CD4-positive, alpha-beta memory T cell (primary cell): ENCODE results near the gene CARD9. TPM values are rescaled to one million over a fixed set of nuclear protein-coding genes. Genes with fewer than 3 reads are reported as not detected.
A peak's percentile ranks its signal among the peaks of the same experiment; 100 is the strongest.

ENCODE experiments used
- CTCF ChIA-PET: fragments of 350-600 bp; sonication (Branson Sonifier 250); formaldehyde crosslinking; loops from one replicate; lab custom pipeline; 2021; ENCODE audit warnings: inconsistent platforms; ENCODE audit not compliant: partially characterized antibody; lab: Charles Lee
- POLR2A ChIA-PET: fragments of 350-600 bp; sonication (Branson Sonifier 250); formaldehyde crosslinking; loops from one replicate; lab custom pipeline; 2021; ENCODE audit not compliant: partially characterized antibody; lab: Charles Lee
- DNase-seq, 5 donors: peaks; one replicate each; pipeline versions ENCODE4 v3.0.0 to v3.0.0-alpha.2; 2020 to 2022; ENCODE audit warnings: mixed read lengths in 1 of 5
- H3K27ac ChIP-seq: one replicate; pipeline ENCODE4 v1.7.0; 2013; ENCODE audit warnings: low read depth, low read length
- H3K27me3 ChIP-seq: 2 replicates; pipeline ENCODE4 v1.7.0; 2013; ENCODE audit warnings: mild to moderate bottlenecking, low read length, moderate library complexity; ENCODE audit not compliant: insufficient read depth
- H3K36me3 ChIP-seq: 2 replicates; pipeline ENCODE4 v1.7.0; 2013; ENCODE audit warnings: mild to moderate bottlenecking, low read length, moderate library complexity; ENCODE audit not compliant: insufficient read depth
- H3K4me1 ChIP-seq: 2 replicates; pipeline ENCODE4 v1.7.0; 2013; ENCODE audit warnings: mild to moderate bottlenecking, low read length, moderate library complexity; ENCODE audit not compliant: insufficient read depth
- H3K4me3 ChIP-seq, 2 donors: one replicate each; pipeline ENCODE4 v1.7.0; 2013; ENCODE audit warnings: low read length in 2 of 2, mild to moderate bottlenecking in 1 of 2
- H3K9me3 ChIP-seq, 2 donors: one replicate each; pipeline ENCODE4 v1.7.0; 2013; ENCODE audit warnings: low read length in 2 of 2, control low read depth in 1 of 2; ENCODE audit not compliant: control insufficient read depth in 1 of 2
- H3K27ac Mint-ChIP-seq, 7 donors: one replicate each; pipeline ENCODE4 v1.8.0; 2020 to 2021; ENCODE audit warnings: mixed read lengths in 7 of 7, mild to moderate bottlenecking in 6 of 7, inconsistent platforms in 3 of 7, moderate library complexity in 3 of 7
- H3K27me3 Mint-ChIP-seq, 2 donors: one replicate each; pipeline ENCODE4 v1.8.0; 2020 to 2021; ENCODE audit warnings: mixed read lengths in 2 of 2
- H3K36me3 Mint-ChIP-seq, 2 donors: one replicate each; pipeline ENCODE4 v1.8.0; 2020 to 2021; ENCODE audit warnings: mixed read lengths in 2 of 2, inconsistent platforms in 1 of 2, mild to moderate bottlenecking in 1 of 2
- H3K4me1 Mint-ChIP-seq, 4 donors: one replicate each; pipeline ENCODE4 v1.8.0; 2020 to 2021; ENCODE audit warnings: mixed read lengths in 4 of 4, mild to moderate bottlenecking in 1 of 4
- H3K4me3 Mint-ChIP-seq, 8 donors: one replicate each; pipeline ENCODE4 v1.8.0; 2020 to 2021; ENCODE audit warnings: mixed read lengths in 8 of 8, mild to moderate bottlenecking in 7 of 8, moderate library complexity in 6 of 8, inconsistent platforms in 3 of 8
- H3K9me3 Mint-ChIP-seq, 8 donors: one replicate each; pipeline ENCODE4 v1.8.0; 2020 to 2021; ENCODE audit warnings: mixed read lengths in 8 of 8, mild to moderate bottlenecking in 5 of 8, inconsistent platforms in 3 of 8, moderate library complexity in 1 of 8
- intact Hi-C: fragments of 100-400 bp; cut with micrococcal nuclease; formaldehyde crosslinking; loops from one replicate; pipeline ENCODE4 v1.15.1; 2023
- polyA plus RNA-seq, 2 donors: library from polyadenylated mRNA; unstranded; fragments of 300-500 nt; fragmentation: Illumina TruSeq; gene quantifications; one replicate each; pipeline ENCODE4 v1.2.3, GENCODE V29; 2021
- total RNA-seq, 2 experiments: library from RNA; stranded (reverse); gene quantifications; one replicate each; pipeline ENCODE4 v1.2.3, GENCODE V29; 2021

Gene CARD9
- total and polyA plus RNA-seq, 4 experiments from 2014 or later, result 0.41 to 1.2 (median 0.70) TPM; not detected in 1

DNA sequence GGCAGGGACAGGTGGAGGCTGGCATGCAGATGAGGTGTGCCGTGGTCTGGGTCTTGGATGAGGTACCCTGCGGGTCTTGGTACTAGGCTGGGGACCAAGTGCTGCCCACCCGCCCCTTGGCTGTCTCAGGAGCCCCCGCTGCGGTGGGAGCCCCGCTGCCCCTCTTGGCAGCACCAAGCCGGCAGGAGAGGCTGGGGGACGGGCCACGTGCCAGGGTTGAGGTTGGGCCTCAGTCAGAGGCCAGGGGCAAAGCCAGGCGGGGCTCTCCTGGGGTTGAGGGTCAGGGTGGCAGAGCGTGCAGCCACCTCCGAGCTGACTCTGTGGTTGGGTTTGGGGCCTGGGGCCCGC lies 2.0 kb downstream of the CARD9 start:
- H3K36me3 Mint-ChIP-seq, result no peaks in the 10 kb centered on the region
- Histone ChIP-seq H3K9me3 (no peaks in the 10 kb centered on the region), H3K36me3 (no peaks in the 10 kb centered on the region), H3K4me3 (no peak overlapping the region), H3K27me3 (no peaks in the 10 kb centered on the region), H3K4me1 (no peaks in the 10 kb centered on the region), H3K27ac (no peak overlapping the region)
- ChIA-PET POLR2A (no interaction called here), CTCF (no interaction called here)
- no peak overlapping the region for H3K4me3 Mint-ChIP-seq
- no peaks in the 10 kb centered on the region for H3K27me3 Mint-ChIP-seq
- no peaks in the 10 kb centered on the region for H3K4me1 Mint-ChIP-seq
- DNase-seq, result no peak
- no peaks in the 10 kb centered on the region for H3K9me3 Mint-ChIP-seq
- no peak overlapping the region for H3K27ac Mint-ChIP-seq
- intact Hi-C loops, result no loop called here

DNA sequence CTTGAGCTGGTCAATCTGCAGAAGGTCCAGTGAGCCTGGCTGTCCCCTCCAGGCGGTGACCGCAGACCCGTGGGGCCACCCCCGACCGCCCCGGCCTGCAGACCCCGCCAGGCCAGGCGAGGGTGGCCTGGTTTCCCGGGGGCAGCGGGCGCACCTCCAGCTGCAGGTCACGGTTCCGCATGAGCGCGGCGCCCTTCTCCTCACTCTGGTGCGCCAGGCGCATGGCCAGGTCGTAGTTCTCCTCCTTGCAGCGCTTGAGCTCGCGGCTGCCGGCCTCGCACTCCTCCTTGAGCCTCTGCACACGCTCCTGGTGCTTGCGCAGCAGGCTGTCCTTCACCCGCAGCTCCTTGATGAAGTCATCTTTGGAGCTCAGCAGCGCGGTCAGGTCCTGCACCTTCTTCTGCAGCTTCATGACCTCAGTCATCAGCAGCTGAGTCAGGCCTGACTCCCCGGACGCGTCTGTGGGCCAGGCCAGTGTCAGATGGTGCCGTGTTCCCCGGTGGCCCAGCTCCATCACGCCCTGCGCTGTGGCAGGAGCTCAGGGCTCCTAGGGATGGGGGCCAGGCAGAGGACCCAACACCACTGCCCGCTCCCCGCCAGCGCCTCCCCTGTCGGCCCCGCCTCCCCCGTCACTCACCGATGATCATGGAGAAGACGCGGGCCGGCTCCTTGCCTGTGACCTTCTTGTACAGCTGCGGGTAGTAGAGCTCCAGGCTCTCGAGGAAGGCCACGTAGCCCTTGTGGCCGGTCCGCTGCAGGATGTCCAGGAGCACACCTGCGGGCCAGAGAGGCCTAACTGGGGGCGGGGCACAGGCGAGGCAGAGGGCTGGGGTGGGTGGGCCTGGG lies 2.6 kb downstream of the CARD9 start:
- H3K4me3 ChIP-seq, result no peak overlapping the region
- Mint-ChIP-seq H3K4me3 (no peak overlapping the region), H3K27me3 (no peaks in the 10 kb centered on the region), H3K4me1 (no peaks in the 10 kb centered on the region), H3K9me3 (peaks cover 0 to 2% (median 0%) of the 10 kb centered on the region in 8 donors), H3K27ac (no peak overlapping the region), H3K36me3 (no peaks in the 10 kb centered on the region)
- ChIA-PET CTCF (no interaction called here), POLR2A (no interaction called here)
- H3K27me3 ChIP-seq, result no peaks in the 10 kb centered on the region
- no peaks in the 10 kb centered on the region for H3K9me3 ChIP-seq
- no peaks in the 10 kb centered on the region for H3K36me3 ChIP-seq
- no peaks in the 10 kb centered on the region for H3K4me1 ChIP-seq
- no peak for DNase-seq
- intact Hi-C loops, result no loop called here
- no peak overlapping the region for H3K27ac ChIP-seq

DNA sequence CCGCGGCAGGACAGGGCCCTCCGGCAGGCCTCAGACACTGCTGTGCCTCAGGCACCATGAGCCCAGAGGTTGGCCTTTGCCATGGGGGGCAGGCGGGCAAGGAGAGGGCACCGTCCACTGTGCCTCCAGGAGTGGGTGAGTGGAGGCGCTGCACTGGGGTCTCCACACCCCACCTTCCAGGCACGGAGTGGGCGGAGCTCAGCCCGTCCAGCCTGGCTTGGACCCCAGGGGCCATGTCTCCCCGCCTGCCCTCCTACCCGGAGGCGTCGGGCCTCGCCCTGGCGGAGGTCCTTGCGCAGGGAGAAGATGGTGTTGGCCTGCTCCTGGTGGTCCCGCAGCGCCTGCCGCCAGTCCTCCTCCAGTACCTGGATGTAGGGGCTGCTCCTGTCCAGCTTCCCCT lies 3.4 kb downstream of the CARD9 start:
- no peaks in the 10 kb centered on the region for H3K27me3 Mint-ChIP-seq
- H3K4me3 Mint-ChIP-seq, result no peak overlapping the region
- no peak for DNase-seq
- H3K9me3 ChIP-seq, result no peaks in the 10 kb centered on the region
- intact Hi-C loops, result no loop called here
- POLR2A ChIA-PET, result no interaction called here
- H3K27ac ChIP-seq, result no peak overlapping the region
- no peaks in the 10 kb centered on the region for H3K4me1 ChIP-seq
- no peak overlapping the region for H3K27ac Mint-ChIP-seq
- H3K27me3 ChIP-seq, result no peaks in the 10 kb centered on the region
- no peaks in the 10 kb centered on the region for H3K36me3 ChIP-seq
- no peaks in the 10 kb centered on the region for H3K36me3 Mint-ChIP-seq
- CTCF ChIA-PET, result no interaction called here
- no peaks in the 10 kb centered on the region for H3K4me1 Mint-ChIP-seq
- no peak overlapping the region for H3K4me3 ChIP-seq
- peaks cover 0 to 2% (median 0%) of the 10 kb centered on the region in 8 donors for H3K9me3 Mint-ChIP-seq

DNA sequence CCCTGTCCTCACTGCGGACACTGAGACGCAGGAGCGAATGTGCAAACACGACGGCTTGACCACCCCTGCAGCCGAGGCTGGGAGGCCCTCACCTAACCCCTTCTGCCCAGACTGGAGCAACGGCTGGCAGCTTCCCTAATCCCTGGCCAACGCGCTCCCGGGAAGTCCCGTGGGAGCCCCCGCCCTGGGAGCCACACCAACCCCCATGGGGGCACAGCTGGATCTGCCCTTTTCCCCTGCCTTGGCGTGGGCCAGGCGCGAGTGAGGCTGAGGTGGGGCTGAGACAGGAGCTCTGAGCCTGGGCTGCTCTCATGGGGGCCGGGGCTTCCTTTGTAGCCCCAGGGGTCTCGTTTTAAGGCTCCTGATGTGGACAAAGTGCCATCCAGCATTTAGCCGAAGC lies 5.3 kb downstream of the CARD9 start:
- Histone ChIP-seq H3K27me3 (no peaks in the 10 kb centered on the region), H3K27ac (no peak overlapping the region), H3K4me1 (peaks cover 7% of the 10 kb centered on the region), H3K9me3 (no peaks in the 10 kb centered on the region), H3K36me3 (no peaks in the 10 kb centered on the region), H3K4me3 (no peak overlapping the region)
- intact Hi-C loops, result no loop called here
- H3K27ac Mint-ChIP-seq, result peak overlapping the region in 2 of 7 donors; percentile 27 to 60
- H3K4me3 Mint-ChIP-seq, result no peak overlapping the region
- no peaks in the 10 kb centered on the region for H3K4me1 Mint-ChIP-seq
- ChIA-PET CTCF (no interaction called here), POLR2A (no interaction called here)
- peaks cover 0 to 2% (median 0%) of the 10 kb centered on the region in 8 donors for H3K9me3 Mint-ChIP-seq
- no peaks in the 10 kb centered on the region for H3K36me3 Mint-ChIP-seq
- no peak for DNase-seq
- H3K27me3 Mint-ChIP-seq, result no peaks in the 10 kb centered on the region

DNA sequence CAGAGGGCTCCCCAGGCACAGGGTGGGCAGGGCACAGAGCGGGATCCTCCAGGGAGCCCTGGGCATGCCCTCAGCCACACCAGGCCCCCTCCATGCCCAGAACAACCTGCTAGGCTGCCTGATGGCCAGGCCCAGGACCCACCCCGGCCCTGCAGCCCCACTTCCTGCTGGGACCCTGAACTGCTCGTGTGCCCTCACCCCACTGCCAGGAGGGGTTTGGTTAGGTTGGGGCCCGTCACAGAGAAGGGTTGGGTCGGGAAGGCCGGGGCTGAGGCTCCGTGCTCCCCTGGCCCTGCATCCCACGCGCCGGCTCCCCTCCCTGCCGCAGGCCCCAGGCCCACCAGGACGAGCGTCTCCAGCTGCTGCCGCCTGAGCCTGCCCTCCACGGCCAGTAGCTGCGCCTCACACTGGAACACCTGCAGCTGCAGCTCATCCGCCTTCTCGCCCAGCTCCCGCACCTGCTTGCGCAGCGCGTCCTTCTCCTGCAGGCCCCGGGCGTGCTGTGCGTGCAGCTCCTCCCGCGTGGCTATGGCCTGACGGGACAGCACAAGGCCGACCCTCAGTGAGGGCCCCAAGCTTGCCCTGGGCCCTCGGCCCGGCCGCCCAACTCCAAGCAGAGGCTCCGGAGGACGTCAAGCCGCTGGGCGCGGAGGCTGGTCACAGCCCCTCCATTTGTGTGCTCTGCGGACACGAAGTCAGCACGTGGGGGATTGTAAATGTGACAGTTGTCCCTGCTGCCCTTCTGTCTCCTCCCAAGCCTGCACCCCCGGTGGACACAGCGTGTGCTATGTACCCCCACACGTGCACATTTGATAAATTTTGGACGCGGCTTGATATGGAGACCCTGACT lies 5.9 kb downstream of the CARD9 start:
- H3K27ac Mint-ChIP-seq, result peak overlapping the region in 1 of 7 donors; percentile 27
- CTCF ChIA-PET, result no interaction called here
- intact Hi-C loops, result no loop called here

DNA sequence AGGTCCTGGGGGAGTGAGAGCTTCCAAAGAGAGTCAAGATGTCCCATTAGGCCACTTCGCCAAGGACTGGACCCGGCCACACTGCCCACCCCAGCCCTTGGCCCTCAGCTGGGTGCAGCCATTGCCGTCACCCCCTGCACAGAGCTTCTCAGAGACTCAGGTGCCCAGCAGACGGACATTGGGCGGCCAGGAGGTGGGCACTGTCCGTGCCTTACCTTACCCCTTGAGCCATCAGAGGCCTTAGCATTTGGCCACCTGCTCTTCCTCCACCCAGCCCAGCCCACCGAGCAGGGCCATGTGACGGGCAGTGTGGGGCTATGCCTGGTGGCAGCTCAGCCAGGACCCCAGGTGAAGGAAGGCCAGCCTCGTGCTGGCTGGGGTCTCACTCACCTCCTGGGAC lies 6.6 kb downstream of the CARD9 start:
- no peaks in the 10 kb centered on the region for H3K27me3 Mint-ChIP-seq
- peaks cover 0 to 7% of the 10 kb centered on the region in 2 donors for H3K36me3 Mint-ChIP-seq
- no peak for DNase-seq
- Histone ChIP-seq H3K27ac (no peak overlapping the region), H3K4me1 (peaks cover 14% of the 10 kb centered on the region), H3K4me3 (no peak overlapping the region), H3K9me3 (no peaks in the 10 kb centered on the region), H3K27me3 (no peaks in the 10 kb centered on the region), H3K36me3 (no peaks in the 10 kb centered on the region)
- peaks cover 0 to 9% (median 0%) of the 10 kb centered on the region in 4 donors for H3K4me1 Mint-ChIP-seq
- no peak overlapping the region for H3K27ac Mint-ChIP-seq
- POLR2A ChIA-PET, result no interaction called here
- no peak overlapping the region for H3K4me3 Mint-ChIP-seq
- intact Hi-C loops, result no loop called here
- peaks cover 0 to 2% (median 0%) of the 10 kb centered on the region in 8 donors for H3K9me3 Mint-ChIP-seq
- CTCF ChIA-PET, result no interaction called here

More for the DNA sequence above, 5.9 kb downstream of the CARD9 start:
- H3K4me3 ChIP-seq, result no peak overlapping the region
- H3K4me1 ChIP-seq, result peaks cover 12% of the 10 kb centered on the region
- no peaks in the 10 kb centered on the region for H3K27me3 Mint-ChIP-seq
- peaks cover 0 to 2% (median 0%) of the 10 kb centered on the region in 8 donors for H3K9me3 Mint-ChIP-seq
- H3K27me3 ChIP-seq, result no peaks in the 10 kb centered on the region
- no peaks in the 10 kb centered on the region for H3K9me3 ChIP-seq
- peaks cover 0 to 5% of the 10 kb centered on the region in 2 donors for H3K36me3 Mint-ChIP-seq
- POLR2A ChIA-PET, result no interaction called here
- H3K36me3 ChIP-seq, result no peaks in the 10 kb centered on the region
- peaks cover 0 to 7% (median 0%) of the 10 kb centered on the region in 4 donors for H3K4me1 Mint-ChIP-seq
- DNase-seq, result no peak
- H3K27ac ChIP-seq, result no peak overlapping the region
- H3K4me3 Mint-ChIP-seq, result no peak overlapping the region

DNA sequence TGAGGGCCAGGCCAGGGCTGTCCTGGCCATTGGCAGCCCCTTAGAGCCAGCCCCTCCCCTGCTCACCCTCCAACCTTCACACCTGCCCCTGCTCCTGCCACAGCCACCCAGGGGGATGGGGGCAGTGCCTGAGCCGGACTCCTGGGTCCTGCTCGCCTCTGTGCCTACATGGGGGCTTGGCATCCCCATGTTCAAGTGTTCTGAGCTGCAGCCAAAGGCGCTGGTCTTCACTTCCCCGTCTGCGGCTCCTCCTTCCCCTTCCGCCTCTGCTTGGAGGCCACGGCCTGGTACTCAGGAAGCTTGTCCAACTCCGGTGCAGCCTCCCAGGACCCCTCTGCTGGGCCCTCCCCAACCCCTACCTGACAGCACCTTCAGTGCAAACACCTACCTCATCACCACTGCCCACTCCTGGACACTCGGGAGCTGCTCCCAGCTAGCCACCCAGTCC lies 7.7 kb downstream of the CARD9 start:
- no peak overlapping the region for H3K4me3 ChIP-seq
- H3K9me3 ChIP-seq, result no peaks in the 10 kb centered on the region
- Mint-ChIP-seq H3K27me3 (no peaks in the 10 kb centered on the region), H3K9me3 (peaks cover 0 to 2% (median 0%) of the 10 kb centered on the region in 8 donors), H3K4me1 (peaks cover 0 to 9% (median 0%) of the 10 kb centered on the region in 4 donors), H3K4me3 (peak overlapping the region in 2 of 8 donors; percentile 9 to 62), H3K36me3 (peaks cover 0 to 7% of the 10 kb centered on the region in 2 donors), H3K27ac (peak overlapping the region in 1 of 7 donors; percentile 72)
- H3K36me3 ChIP-seq, result no peaks in the 10 kb centered on the region
- H3K4me1 ChIP-seq, result peaks cover 14% of the 10 kb centered on the region
- H3K27me3 ChIP-seq, result no peaks in the 10 kb centered on the region
- ChIA-PET CTCF (no interaction called here), POLR2A (interaction anchor here (1.0 kb wide), 1 partner anchor 44 kb away, joined by 3 read pairs; no protein-coding TSS in a partner anchor)
- no peak overlapping the region for H3K27ac ChIP-seq
- intact Hi-C loops, result no loop called here
- DNase-seq, result no peak
